ENCODE results near the gene COBLL1. TPM values are rescaled to one million over a fixed set of nuclear protein-coding genes. Genes with fewer than 3 reads are reported as not detected.

The COBLL1 gene
- total RNA-seq, 2 experiments from 2014 or later: 0.53 TPM; not detected in 1

DNA sequence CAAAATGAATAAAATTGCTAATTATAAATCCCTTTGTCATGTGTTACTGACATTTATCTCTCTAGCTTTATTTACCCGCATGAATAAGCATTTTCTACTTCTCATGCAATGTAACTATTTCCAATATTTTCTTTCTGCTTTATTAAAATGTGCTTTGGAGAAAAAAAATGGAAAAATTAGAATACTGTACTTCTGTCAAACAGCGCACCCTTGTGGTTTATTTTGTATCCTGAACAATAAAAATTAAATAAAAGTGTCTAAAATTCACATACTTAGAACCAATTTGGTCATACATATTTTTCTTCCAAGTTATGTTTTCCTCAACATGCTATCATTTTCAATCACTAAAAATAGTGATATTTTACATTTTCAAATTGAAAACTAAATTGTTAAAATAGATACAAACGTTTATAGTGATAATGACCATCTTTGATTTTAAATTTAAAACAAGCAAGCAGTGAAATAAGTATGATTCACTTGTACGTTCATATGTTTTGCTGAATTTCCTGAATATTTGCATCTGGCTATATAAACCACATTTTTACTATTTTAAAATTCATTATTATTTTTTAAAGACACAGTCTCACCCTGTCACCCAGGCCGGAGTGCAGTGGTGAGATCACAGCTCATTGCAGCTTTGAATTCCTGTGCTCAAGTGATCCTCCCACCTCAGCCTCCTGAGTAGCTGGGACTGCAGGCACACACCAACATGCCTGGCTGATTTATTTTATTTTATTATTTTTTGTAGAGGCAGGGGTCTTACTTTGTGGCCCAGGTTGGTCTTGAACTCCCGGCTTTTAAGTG is 124.4 kb downstream of the COBLL1 start:
- DNase-seq (peak in 2 of 14 experiments; percentile 9 to 14), ATAC-seq (ENCODE audit: poor library complexity) (no peak)
- Histone ChIP-seq H3K4me1 (ENCODE audit: insufficient read depth, low read length) (no peaks in the 10 kb centered on the region), H3K27ac (ENCODE audit: low read depth in 1 of 2, low read length in 2 of 2) (no peak overlapping the region), H3K27me3 (ENCODE audit: control insufficient read depth in 1 of 2, insufficient read depth in 2 of 2, low read length in 2 of 2) (no peaks in the 10 kb centered on the region), H3K9me3 (ENCODE audit: control insufficient read depth in 1 of 2, insufficient read depth in 1 of 2, low read length in 2 of 2) (no peaks in the 10 kb centered on the region), H3K4me3 (ENCODE audit: low read length) (no peak overlapping the region), H3K36me3 (ENCODE audit: insufficient read depth, low read length) (no peaks in the 10 kb centered on the region)
- Mint-ChIP-seq H3K9me3 (no peaks in the 10 kb centered on the region), H3K4me1 (ENCODE audit: low read depth) (no peaks in the 10 kb centered on the region), H3K4me3 (no peak overlapping the region), H3K27me3 (no peaks in the 10 kb centered on the region), H3K36me3 (ENCODE audit: low read depth) (no peaks in the 10 kb centered on the region), H3K27ac (no peak overlapping the region)
- peak; percentile 43 for TF ChIP-seq CTCF (IDR thresholded peaks at IDR 0.05)
- POLR2A ChIA-PET: no interaction called here
- CTCF ChIA-PET: no interaction called here
- intact Hi-C loops (cut with DNase I, micrococcal nuclease): no loop called here

GRCh38 chr2:164714471-164714870 is 127.2 kb downstream of the COBLL1 start:
- no peaks in the 10 kb centered on the region for H3K4me1 Mint-ChIP-seq (ENCODE audit: low read depth)
- no peak overlapping the region for H3K4me3 Mint-ChIP-seq
- no peak overlapping the region for H3K27ac ChIP-seq (ENCODE audit: low read depth in 1 of 2, low read length in 2 of 2)

GRCh38 chr2:164711766-164712138 is 129.9 kb downstream of the COBLL1 start:
- H3K36me3 Mint-ChIP-seq (ENCODE audit: low read depth): no peaks in the 10 kb centered on the region
- no peak for TF ChIP-seq CTCF (IDR thresholded peaks at IDR 0.05)
- Histone ChIP-seq H3K9me3 (ENCODE audit: control insufficient read depth in 1 of 2, insufficient read depth in 1 of 2, low read length in 2 of 2) (no peaks in the 10 kb centered on the region), H3K4me3 (ENCODE audit: low read length) (no peak overlapping the region), H3K36me3 (ENCODE audit: insufficient read depth, low read length) (no peaks in the 10 kb centered on the region), H3K27me3 (ENCODE audit: control insufficient read depth in 1 of 2, insufficient read depth in 2 of 2, low read length in 2 of 2) (no peaks in the 10 kb centered on the region), H3K4me1 (ENCODE audit: insufficient read depth, low read length) (no peaks in the 10 kb centered on the region), H3K27ac (ENCODE audit: low read depth in 1 of 2, low read length in 2 of 2) (no peak overlapping the region)
- intact Hi-C loops (cut with DNase I, micrococcal nuclease): no loop called here
- H3K4me1 Mint-ChIP-seq (ENCODE audit: low read depth): no peaks in the 10 kb centered on the region
- no peak for ATAC-seq (ENCODE audit: poor library complexity)
- no peak for DNase-seq
- H3K4me3 Mint-ChIP-seq: no peak overlapping the region
- H3K27me3 Mint-ChIP-seq: no peaks in the 10 kb centered on the region
- POLR2A ChIA-PET: no interaction called here
- CTCF ChIA-PET: no interaction called here
- H3K9me3 Mint-ChIP-seq: no peaks in the 10 kb centered on the region
- no peak overlapping the region for H3K27ac Mint-ChIP-seq

More at GRCh38 chr2:164714471-164714870, 127.2 kb downstream of the COBLL1 start:
- ChIA-PET POLR2A (no interaction called here), CTCF (no interaction called here)
- no peak for TF ChIP-seq CTCF (IDR thresholded peaks at IDR 0.05)
- intact Hi-C loops (cut with DNase I, micrococcal nuclease): no loop called here
- H3K36me3 Mint-ChIP-seq (ENCODE audit: low read depth): no peaks in the 10 kb centered on the region
- DNase-seq (no peak), ATAC-seq (ENCODE audit: poor library complexity) (no peak)
- Histone ChIP-seq H3K9me3 (ENCODE audit: control insufficient read depth in 1 of 2, insufficient read depth in 1 of 2, low read length in 2 of 2) (no peaks in the 10 kb centered on the region), H3K36me3 (ENCODE audit: insufficient read depth, low read length) (no peaks in the 10 kb centered on the region), H3K27me3 (ENCODE audit: control insufficient read depth in 1 of 2, insufficient read depth in 2 of 2, low read length in 2 of 2) (no peaks in the 10 kb centered on the region), H3K4me3 (ENCODE audit: low read length) (no peak overlapping the region), H3K4me1 (ENCODE audit: insufficient read depth, low read length) (no peaks in the 10 kb centered on the region)
- no peaks in the 10 kb centered on the region for H3K27me3 Mint-ChIP-seq
- no peak overlapping the region for H3K27ac Mint-ChIP-seq
- H3K9me3 Mint-ChIP-seq: no peaks in the 10 kb centered on the region

All from CD4-positive, alpha-beta T cell (primary cell).